Medulla oblongata (tissue), 1 donor: ENCODE measurements around the gene ABHD14A.
A peak's percentile ranks its signal among the peaks of the same experiment; 100 is the strongest.

ENCODE experiments used
- DNase-seq: peaks from one replicate; pipeline ENCODE4 v3.0.0-alpha.2; 2015; ENCODE audit errors: extremely low spot score

Gene ABHD14A

GRCh38 chr3:51994530-51994929 is 19.7 kb downstream of the ABHD14A start:
- no peak for DNase-seq

GRCh38 chr3:51995346-51996163 is 20.7 kb downstream of the ABHD14A start, which contains the start of gene RPL29:
Gene RPL29, minus strand, starts transcription at chr3:51995895. Its CDS starts 434 bp downstream, at chr3:51995461.
- DNase-seq, result peak; percentile 95

- DNase-seq, result no peak
Observed at GRCh38 chr3:51997172-51997571, 22.3 kb downstream of the ABHD14A start.

- DNase-seq, result no peak
Observed at GRCh38 chr3:51997935-51998596, 23.2 kb downstream of the ABHD14A start.

GRCh38 chr3:51998774-51999173 is 23.9 kb downstream of the ABHD14A start:
- no peak for DNase-seq

- DNase-seq, result no peak
Observed at GRCh38 chr3:51999846-52000245, 25.0 kb downstream of the ABHD14A start.

- DNase-seq, result peak; percentile 79
Observed at GRCh38 chr3:52001443-52001974, 26.6 kb downstream of the ABHD14A start.

- no peak for DNase-seq
Observed at GRCh38 chr3:52002748-52003147, 27.9 kb downstream of the ABHD14A start.

- DNase-seq, result peak; percentile 80
Observed at GRCh38 chr3:52004163-52004787, 29.4 kb downstream of the ABHD14A start.

GRCh38 chr3:52004906-52005395 is 30.1 kb downstream of the ABHD14A start:
- no peak for DNase-seq

- peak; percentile 41 for DNase-seq
Observed at GRCh38 chr3:52005571-52005986, 30.7 kb downstream of the ABHD14A start.

- DNase-seq, result no peak
Observed at GRCh38 chr3:52006017-52006819, 31.4 kb downstream of the ABHD14A start.

GRCh38 chr3:52006820-52007133 is 31.9 kb downstream of the ABHD14A start:
- no peak for DNase-seq

- no peak for DNase-seq
Observed at GRCh38 chr3:52007291-52007690, 32.4 kb downstream of the ABHD14A start.

GRCh38 chr3:52010431-52010830 is 35.6 kb downstream of the ABHD14A start:
- DNase-seq, result no peak

GRCh38 chr3:52012699-52013098 is 37.8 kb downstream of the ABHD14A start:
- DNase-seq, result no peak

- DNase-seq, result no peak
Observed at GRCh38 chr3:52013802-52014598, 39.1 kb downstream of the ABHD14A start.

- DNase-seq, result no peak
Observed at GRCh38 chr3:52014613-52015012, 39.7 kb downstream of the ABHD14A start.

GRCh38 chr3:52015438-52016228 is 40.8 kb downstream of the ABHD14A start:
- no peak for DNase-seq

GRCh38 chr3:52017586-52017985 is 42.7 kb downstream of the ABHD14A start:
- no peak for DNase-seq
